ENCODE measurements around the gene OGN. TPM values are rescaled to one million over a fixed set of nuclear protein-coding genes. Genes with fewer than 3 reads are reported as not detected.

OGN gene
- total RNA-seq, 1 donor from 2014 or later: 8.1 TPM

DNA sequence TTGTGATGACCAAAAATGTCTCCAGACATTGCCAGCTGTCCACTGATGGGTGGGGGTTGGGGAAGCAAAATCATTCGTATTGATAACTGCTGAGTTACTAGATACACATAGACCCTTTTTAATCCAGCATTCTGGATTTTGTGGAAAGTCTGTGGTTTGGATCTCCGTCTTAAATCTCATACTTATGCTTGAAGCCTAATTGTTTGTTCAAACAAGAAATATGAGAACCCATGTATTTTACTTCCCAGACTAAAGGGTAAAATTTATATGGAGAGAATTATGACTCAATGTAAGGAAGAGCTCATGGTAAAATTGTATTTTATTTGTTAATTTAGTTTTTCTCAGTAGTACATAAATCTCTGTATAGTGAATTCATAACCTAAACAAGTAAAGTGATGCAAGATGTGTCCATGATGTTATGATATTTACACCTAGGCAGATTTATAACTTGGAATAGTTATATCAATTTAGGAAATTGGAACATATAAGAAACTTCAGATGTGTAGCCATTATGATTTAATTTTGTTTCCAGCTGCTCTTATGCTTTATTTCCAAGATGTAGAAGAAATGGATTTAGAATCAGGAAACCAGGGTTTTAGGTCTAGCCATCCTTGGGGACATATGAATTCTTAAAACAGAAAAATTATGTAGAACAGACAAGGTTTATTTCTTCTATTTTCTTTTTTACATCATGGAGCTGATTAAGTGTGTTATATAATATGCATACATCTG, 4.5 kb upstream of the OGN start:
- ATAC-seq: no peak
- intact Hi-C loops (cut with micrococcal nuclease): no loop called here
- no peak for DNase-seq

DNA sequence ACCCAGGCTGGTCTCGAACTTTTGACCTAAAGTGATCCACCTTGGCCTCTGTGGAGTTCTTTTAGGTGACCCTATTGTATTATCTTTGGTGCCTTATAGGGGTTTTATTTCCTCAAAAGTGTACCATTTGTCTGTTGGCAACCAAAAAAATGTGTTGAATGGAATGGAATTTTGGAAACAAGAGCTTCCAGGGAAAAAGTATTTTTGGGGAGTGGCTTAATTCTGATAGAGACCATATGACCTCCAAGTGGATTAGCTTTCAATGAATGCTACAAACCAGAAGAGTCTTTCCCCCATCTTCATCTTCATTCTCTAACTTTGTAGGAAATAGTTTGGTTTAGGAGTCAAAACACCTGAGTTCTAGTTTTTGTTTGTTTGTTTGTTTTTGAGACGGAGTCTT, 3.4 kb upstream of the OGN start:
- intact Hi-C loops (cut with micrococcal nuclease): no loop called here
- DNase-seq (no peak), ATAC-seq (no peak)

DNA sequence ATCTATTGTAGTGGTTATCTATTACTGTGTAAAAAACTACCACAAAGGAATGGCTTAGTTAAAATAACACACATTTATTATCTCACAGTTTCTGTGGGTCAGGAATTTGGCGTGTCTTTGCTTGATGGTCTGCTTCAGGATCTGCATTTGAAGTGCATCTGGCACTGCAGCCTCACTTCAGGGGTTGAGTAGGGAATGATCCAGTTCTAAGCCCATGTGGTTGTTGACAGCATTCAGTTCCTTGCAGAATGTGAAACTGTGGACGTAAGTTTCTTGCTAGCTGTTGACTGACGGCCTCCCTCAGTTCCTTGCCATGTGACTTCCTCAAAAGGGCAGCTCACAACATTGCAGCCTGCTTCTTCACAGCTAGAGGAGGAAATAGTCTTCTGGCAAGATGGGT, 2.1 kb upstream of the OGN start:
- no peak for DNase-seq
- peak; percentile 81 for ATAC-seq
- intact Hi-C loops (cut with micrococcal nuclease): no loop called here

DNA sequence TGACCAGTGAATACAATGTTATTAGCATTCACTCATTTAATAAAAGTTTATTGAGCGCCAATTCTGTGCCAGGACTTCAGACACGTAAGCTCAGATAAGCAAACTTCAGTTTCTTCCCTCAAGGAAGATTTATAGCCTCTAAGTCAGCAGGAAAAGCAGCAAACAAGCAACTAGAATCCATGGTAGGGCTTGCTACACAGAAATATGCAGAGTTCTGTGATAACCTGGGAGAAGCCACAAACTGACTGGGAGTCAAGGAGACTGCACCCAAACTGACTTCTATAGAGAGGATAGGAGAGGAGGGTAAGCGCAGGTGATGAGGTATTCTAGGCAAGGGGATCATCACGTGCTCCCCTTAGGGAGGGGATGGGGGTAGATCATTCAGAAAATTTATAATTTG, 1.4 kb upstream of the OGN start:
- peak; percentile 7 for ATAC-seq
- intact Hi-C loops (cut with micrococcal nuclease): no loop called here
- DNase-seq: no peak

DNA sequence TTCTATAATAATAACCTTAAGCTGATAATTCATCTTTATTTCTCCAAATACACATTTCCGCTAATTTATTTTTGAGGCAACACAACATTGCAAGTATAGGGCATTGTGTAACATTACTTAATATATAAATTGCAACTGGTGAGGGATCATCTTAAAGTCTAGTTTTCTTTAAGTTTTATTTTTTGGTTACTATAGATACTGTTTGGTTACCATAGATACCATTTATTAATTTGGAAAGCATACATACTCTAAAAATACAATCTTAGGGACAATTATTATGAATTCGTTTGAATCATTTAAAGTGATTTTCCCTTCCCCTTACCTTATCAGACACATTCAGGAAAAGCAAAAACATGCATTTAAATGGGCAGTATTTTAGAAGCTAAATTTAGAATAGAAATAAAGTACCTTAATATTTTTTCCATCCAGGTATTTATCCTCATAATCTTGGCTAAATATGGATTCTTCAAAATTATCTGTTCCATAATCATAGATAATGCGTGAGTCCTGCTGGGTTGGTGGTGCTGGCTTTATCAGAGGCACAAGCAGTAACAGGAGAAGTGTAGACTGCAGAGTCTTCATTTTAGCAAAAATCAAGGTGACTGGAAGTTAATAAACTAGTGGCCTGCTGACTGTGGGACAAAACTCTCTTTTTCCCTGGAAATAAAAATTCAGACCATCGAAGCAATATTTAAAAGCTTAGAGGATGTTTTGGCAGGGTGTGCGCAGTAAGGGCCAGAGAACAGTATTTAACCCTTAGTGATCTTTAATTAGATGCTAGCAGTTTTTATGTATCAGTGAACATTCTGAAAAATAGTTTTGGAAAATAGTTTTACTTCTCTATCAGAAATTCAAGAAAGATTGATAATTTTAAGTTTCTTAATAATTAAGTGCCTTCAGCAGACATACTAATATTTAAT, 1.3 kb downstream of the OGN start:
- intact Hi-C loops (cut with micrococcal nuclease): no loop called here
- no peak for DNase-seq
- no peak for ATAC-seq

DNA sequence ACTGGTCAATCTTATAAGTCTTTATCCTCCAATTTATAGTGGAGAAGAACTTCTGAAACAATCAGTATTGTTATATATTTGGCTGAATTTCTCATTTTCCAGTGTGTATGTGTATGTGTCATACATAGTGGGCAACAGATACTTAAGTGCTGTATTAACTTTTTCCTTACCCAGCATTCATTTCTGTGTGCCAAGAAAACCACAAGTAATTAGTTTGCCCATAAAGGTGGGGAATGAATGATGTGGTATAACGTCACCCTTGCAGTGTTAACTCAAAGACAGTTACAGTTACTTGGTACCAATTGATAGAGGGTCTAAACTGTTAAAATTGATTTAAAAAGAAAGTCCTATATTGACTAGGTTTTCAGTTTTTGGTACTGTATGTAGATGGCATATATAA, 2.0 kb downstream of the OGN start:
- intact Hi-C loops (cut with micrococcal nuclease): no loop called here
- ATAC-seq (no peak), DNase-seq (no peak)

DNA sequence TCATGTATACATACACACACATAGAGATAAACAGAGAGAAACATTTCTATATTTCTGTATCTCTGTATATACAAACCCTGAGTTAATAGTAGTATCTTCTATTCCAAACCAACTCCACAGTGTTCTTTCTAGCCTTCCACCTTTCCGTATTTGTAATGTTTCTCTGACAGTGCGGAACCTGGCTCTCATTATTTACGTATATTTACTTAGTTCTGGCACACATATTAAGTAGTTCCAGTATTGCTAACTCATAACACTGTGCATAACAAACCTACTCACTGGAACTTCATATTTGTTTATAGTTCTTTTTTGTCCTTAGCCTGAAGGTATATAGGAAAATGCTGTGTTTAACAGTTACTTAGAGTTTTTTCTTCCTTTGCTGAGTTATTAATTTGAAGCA, 6.5 kb downstream of the OGN start:
- no peak for DNase-seq
- no peak for ATAC-seq
- intact Hi-C loops (cut with micrococcal nuclease): no loop called here

DNA sequence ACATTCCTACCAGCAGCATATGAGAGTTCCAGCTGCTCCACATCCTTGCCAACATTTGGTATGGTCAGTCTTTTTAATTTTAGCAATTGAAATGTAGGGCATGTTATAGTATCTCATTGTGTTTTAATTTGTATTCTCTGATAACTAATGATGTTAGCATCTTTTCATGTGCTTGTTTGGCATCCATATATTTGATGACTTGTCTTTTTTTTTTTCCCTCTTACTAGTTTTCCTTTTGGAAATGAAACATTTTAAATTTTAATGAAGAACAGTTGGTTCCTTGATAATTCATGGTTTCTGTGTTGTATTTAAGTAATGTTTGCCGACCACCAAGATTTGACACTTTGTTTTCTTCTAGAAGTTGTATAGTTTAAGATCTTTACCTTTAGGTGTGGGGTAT, 8.8 kb downstream of the OGN start:
- DNase-seq (no peak), ATAC-seq (no peak)

DNA sequence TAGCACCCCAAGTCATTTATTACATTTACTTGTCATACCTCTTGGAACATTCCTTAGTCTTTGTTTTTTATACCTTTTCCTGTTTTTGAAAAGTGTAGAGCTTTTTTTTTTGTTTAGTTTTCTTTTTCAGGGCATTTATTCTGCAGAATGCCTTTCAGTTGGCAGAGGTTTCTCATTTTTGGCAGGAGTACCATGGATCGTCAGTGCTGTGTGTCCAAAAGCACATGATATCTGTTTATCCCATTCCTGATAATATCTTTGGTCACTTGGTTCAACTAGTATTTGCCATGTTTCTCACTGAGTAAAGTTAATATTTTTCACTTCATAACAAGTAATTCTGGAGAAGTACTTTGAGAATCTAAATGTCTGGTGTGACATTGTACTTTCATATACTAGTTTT, 10.7 kb downstream of the OGN start:
- DNase-seq (no peak), ATAC-seq (no peak)
- intact Hi-C loops (cut with micrococcal nuclease): no loop called here

More for the DNA sequence above, 8.8 kb downstream of the OGN start:
- intact Hi-C loops (cut with micrococcal nuclease): no loop called here

DNA sequence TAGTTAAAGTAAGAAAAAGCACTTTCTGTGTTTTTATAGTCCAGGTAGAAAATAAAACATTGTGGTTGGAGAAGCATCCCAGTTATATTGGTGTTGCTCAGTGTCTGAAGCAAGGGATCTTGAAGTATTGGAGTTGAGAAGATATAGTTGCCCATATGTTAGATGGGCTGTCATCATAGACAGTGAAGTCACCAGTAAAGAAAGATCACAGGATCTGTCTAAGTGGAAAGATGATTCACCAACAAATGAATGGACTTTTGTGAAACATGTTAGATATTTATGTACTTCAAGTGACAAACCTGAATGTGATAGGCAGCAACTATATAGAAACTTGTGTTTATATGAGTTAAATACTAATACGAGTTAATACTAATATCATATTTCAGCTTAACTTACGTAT, 11.7 kb downstream of the OGN start:
- DNase-seq (no peak), ATAC-seq (no peak)
- intact Hi-C loops (cut with micrococcal nuclease): no loop called here

DNA sequence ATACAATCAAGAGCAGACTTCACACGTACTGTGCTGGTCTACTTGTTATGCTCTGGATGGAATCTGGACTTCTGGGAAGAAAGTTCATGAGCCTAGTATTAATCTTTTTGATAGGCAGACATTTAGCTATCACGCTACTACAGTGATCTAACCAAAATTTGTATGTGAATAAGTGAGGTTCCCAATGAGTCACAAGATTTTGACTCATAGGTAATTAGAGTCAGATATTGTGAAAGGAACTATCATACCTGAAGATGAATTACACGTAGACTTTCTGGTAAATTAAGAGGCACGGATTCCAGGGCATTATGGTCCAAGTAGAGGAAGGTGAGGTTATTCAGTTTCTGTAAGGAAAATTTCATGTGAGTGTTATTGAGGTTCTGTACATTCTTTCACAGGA, 18.4 kb downstream of the OGN start:
- ATAC-seq (no peak), DNase-seq (no peak)
- intact Hi-C loops (cut with micrococcal nuclease): no loop called here

DNA sequence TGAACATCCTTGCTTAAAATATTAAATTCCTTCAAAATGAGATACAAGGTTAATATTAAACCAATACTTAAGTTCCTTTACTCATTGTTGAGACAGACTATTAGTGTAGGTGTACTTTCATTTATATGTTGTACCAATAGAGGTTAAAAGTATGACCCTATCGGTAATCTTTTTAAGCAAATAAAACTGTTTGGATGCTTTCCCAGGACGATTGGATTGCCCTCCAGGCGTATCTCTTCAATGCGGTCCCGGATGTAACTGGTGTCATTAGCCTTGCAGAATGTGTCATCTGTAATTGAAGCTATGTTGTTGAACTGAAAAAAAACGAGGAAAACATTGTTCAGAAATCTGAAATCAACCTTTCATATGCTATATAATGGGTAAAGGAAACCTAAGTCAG, 18.9 kb downstream of the OGN start:
- ATAC-seq: no peak
- intact Hi-C loops (cut with micrococcal nuclease): no loop called here
- DNase-seq: no peak

DNA sequence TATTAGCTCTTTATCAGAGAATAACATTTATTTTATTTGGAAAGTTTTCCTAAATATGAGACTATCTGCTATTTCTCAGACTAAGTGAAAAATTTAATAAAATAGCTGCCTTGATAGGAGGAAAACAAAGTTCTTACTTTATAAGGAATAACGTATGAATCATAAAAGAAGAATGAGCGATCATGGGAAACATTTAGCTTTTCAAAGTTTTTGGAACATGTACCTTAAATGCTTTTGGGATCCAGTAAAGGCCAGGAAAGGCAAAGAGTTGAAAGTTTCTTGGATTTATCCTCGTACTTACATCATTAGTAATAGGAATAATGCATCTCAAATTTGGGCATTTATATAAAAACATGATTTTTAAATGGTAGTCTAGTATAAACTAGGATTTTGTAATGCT, 19.4 kb downstream of the OGN start:
- DNase-seq (no peak), ATAC-seq (peak; percentile 54)
- intact Hi-C loops (cut with micrococcal nuclease): no loop called here

DNA sequence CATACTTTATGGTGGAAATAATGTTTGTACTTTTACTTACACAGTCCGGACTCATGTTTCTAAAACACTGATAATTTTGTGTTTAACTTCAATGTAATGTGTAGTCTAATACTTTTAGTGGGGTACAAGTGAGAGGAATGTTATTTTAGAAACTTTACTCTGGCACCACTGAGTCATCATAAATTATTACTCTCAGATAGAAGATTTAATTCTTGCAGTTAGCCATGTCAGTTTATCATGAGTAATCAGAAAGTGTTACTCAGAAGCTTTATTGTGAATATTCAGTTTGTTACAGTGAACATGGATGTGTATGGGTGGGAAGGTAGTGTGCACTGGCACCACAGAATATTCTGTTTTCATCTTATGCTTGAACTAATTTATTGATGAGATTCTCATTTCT, 20.0 kb downstream of the OGN start:
- DNase-seq (no peak), ATAC-seq (no peak)
- intact Hi-C loops (cut with micrococcal nuclease): no loop called here

DNA sequence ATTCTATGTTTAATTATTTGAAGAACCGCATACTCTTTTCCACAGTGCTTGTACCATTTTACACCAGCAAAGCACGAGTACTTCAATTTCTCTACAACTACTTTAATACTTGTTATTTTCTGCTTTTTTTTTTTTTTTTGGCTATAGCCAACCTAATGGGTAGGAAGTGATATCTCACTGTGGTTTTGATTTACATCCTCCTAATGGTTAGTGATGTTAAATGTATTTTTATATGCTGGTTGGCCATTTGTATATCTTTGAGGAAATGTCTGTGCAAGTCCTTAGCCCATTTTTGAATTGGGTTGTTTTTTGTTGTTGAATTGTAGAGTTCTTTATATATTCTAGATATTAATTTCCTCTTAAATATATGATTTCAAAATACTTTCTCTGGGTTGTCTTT, 22.6 kb downstream of the OGN start:
- intact Hi-C loops (cut with micrococcal nuclease): no loop called here
- no peak for DNase-seq

DNA sequence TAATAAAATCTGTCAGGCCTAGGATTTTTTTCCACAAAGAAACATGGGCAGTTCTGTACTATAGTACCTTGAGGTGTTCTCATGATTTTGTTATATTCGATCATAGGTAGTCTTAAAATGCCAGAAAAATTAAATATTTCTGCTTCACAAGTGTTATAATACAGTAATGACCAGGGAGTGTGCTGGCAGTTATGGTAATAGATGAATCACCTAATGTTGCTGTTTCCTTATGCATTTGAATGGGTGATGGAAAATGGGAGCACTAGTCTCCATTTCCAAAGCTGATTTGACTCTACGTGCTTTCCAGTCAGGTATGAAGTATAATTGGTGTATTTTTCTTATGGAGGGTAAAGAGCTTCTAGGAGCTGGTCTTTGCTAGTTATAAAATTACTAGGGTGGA, 23.8 kb downstream of the OGN start:
- DNase-seq (no peak), ATAC-seq (no peak)
- intact Hi-C loops (cut with micrococcal nuclease): no loop called here

More for the DNA sequence above, 22.6 kb downstream of the OGN start:
- no peak for ATAC-seq

DNA sequence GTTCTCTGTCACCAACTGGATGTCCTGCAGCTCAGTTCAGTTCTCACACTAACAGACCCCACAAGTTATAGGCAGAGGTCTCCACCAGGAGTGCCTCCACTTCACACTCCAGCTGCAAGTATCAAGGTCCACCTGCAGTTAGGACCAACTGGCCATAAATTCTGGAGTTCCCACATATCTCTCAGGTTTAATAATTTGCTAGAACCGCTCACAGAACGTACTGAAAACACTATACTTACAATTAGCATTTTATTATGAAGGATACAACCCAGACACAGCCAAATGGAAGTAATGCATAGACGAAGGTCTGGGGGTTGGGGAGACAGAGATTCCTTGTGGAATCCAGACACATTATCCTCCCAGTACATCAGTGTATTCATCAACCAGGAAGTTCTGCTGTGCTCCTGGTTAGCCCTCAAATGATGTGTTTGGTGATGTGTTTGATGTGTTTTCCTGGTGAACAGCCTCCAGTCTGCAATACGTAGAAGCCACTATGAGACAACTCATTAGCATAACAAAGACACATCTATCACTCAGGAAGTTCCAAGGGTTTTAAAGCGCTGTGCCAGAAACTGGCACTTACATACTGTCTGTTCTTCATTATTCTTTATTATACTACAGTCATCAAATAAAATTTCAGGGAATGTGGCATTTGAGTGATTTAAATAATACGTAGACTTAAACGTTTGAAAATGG, 25.4 kb downstream of the OGN start:
- ATAC-seq (no peak), DNase-seq (no peak)
- intact Hi-C loops (cut with micrococcal nuclease): no loop called here

DNA sequence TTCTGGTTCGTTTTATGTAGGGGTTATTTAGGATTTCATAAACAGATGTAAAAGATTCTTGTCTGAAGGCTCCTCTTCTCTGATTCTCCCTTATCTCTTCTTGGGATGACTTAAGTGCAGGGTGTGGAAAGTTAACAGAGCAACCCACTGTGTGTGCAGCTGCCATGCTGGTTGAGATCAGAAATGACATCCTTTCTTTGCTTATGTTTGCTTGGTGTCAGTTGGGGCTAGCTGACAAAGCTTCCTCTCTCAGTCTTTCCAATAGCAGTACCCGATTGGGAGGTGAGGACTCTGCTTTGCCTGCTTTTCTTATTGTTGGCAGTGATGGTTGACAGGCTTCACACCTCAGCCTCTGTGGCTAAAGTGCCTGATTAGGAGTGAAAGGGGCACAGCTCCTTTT, 26.5 kb downstream of the OGN start:
- DNase-seq: no peak
- intact Hi-C loops (cut with micrococcal nuclease): no loop called here
- no peak for ATAC-seq

DNA sequence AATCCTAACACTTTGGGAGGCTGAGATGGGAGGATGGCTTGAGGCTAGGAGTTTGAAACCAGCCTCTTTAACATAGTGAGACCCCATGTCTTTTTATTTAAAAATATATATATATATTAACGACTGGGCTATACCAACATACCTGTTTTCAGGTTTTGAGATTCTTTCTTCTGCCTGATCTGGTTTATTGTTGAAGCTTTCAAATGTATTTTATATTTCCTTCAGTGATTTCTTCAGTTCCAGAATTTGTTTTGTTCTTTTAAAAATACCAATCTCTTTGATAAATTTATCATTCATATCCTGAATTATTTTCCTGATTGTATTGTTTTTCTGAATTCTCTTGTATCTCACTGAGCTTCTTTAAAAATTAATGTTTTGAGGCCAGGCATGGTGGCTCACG, 31.2 kb downstream of the OGN start:
- ATAC-seq (no peak), DNase-seq (no peak)
- intact Hi-C loops (cut with micrococcal nuclease): no loop called here

DNA sequence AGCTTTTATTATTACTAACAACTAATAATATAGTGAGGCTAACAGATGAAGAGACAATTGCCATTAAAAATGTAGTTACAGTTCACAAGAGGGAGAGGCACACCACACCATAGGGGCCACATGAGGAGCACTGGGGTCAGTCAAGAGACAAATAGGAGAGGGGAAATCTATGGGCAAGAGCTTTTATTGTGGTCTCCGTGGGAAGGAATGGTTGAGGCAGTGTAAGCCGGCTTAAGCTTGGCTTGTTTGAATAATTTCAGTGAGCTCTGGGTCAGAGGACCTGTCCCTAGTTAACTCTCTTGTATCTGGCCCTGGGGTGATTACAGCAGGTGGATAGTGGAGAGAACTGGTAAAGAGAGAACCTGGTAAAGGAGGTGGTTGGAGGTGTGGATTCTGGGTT, 35.3 kb downstream of the OGN start:
- intact Hi-C loops (cut with micrococcal nuclease): no loop called here
- ATAC-seq (no peak), DNase-seq (no peak)
